ENCODE data around the gene LGALS4. TPM values are rescaled to one million over a fixed set of nuclear protein-coding genes. Genes with fewer than 3 reads are reported as not detected.

Gene LGALS4
- total RNA-seq, 1 donor from 2014 or later = not detected

Other genes with a start within 250 kb of the LGALS4 start
- 1.3 and 4.7 TPM in 2 replicates for gene MAP4K1, start 195.0 kb downstream of the LGALS4 start, total RNA-seq
- 644 and 653 TPM in 2 replicates for gene EIF3K, start 193.8 kb downstream of the LGALS4 start, total RNA-seq
- 821 and 971 TPM in 2 replicates for gene ACTN4, start 165.3 kb downstream of the LGALS4 start, total RNA-seq
- gene CAPN12, start 68.5 kb downstream of the LGALS4 start, total RNA-seq = 0.68 and 1.3 TPM in 2 replicates
- 0.55 TPM in 1 of 2 replicates, not detected in the other for gene LGALS7, start 39.4 kb downstream of the LGALS4 start, total RNA-seq
- not detected in 2 replicates for gene LGALS7B, start 23.7 kb downstream of the LGALS4 start, total RNA-seq
- gene ECH1, start 18.8 kb upstream of the LGALS4 start, total RNA-seq = 48.1 and 49.8 TPM in 2 replicates
- gene HNRNPL, start 37.0 kb upstream of the LGALS4 start, total RNA-seq = 192 and 200 TPM in 2 replicates
- gene RINL, start 65.3 kb upstream of the LGALS4 start, total RNA-seq = 21.0 and 21.6 TPM in 2 replicates
- gene SIRT2, start 86.7 kb upstream of the LGALS4 start, total RNA-seq = 38.9 and 65.5 TPM in 2 replicates
- 39.0 and 41.7 TPM in 2 replicates for gene NFKBIB, start 87.0 kb upstream of the LGALS4 start, total RNA-seq
- gene CCER2, start 99.2 kb upstream of the LGALS4 start, total RNA-seq = 0.42 TPM in 1 of 2 replicates, not detected in the other
- gene SARS2, start 117.8 kb upstream of the LGALS4 start, total RNA-seq = 40.5 and 55.2 TPM in 2 replicates
- gene MRPS12, start 118.0 kb upstream of the LGALS4 start, total RNA-seq = 53.8 and 67.1 TPM in 2 replicates
- 17.9 and 20.1 TPM in 2 replicates for gene FBXO17, start 162.8 kb upstream of the LGALS4 start, total RNA-seq
- gene FBXO27, start 219.6 kb upstream of the LGALS4 start, total RNA-seq = 3.0 and 6.9 TPM in 2 replicates